HG02798 (cell line): ENCODE measurements around the gene ADGRE2.
A peak's percentile ranks its signal among the peaks of the same experiment; 100 is the strongest.

ENCODE experiments used
- ATAC-seq: cut with Tn5 transposase; IDR thresholded peaks from one replicate; pipeline ENCODE4 v1.9.1; 2021; ENCODE audit warnings: mild to moderate bottlenecking; ENCODE audit not compliant: unreplicated experiment, poor library complexity

ADGRE2 gene

GRCh38 chr19:14758816-14759215 is 19.5 kb downstream of the ADGRE2 start:
- no peak for ATAC-seq

- ATAC-seq = no peak
These were observed 29.8 kb downstream of the ADGRE2 start for GRCh38 chr19:14748601-14749000.

GRCh38 chr19:14746886-14747285 is 31.5 kb downstream of the ADGRE2 start:
- no peak for ATAC-seq

GRCh38 chr19:14735915-14736314 is 42.4 kb downstream of the ADGRE2 start:
- no peak for ATAC-seq

- ATAC-seq = no peak
These were observed 44.8 kb downstream of the ADGRE2 start for GRCh38 chr19:14733574-14733973.

GRCh38 chr19:14732510-14732909 is 45.9 kb downstream of the ADGRE2 start:
- ATAC-seq = no peak

- ATAC-seq = no peak
These were observed 47.2 kb downstream of the ADGRE2 start for GRCh38 chr19:14731200-14731599.

- no peak for ATAC-seq
These were observed 49.8 kb downstream of the ADGRE2 start for GRCh38 chr19:14728595-14728994.

GRCh38 chr19:14722127-14722526 is 56.2 kb downstream of the ADGRE2 start:
- no peak for ATAC-seq

GRCh38 chr19:14719162-14719561 is 59.2 kb downstream of the ADGRE2 start:
- no peak for ATAC-seq

- no peak for ATAC-seq
These were observed 59.7 kb downstream of the ADGRE2 start for GRCh38 chr19:14718522-14719116.

- no peak for ATAC-seq
These were observed 62.5 kb downstream of the ADGRE2 start for GRCh38 chr19:14715841-14716240.

GRCh38 chr19:14704450-14704849 is 73.9 kb downstream of the ADGRE2 start:
- ATAC-seq = no peak

GRCh38 chr19:14703833-14704232 is 74.5 kb downstream of the ADGRE2 start:
- no peak for ATAC-seq

GRCh38 chr19:14700711-14701375 is 77.5 kb downstream of the ADGRE2 start:
- no peak for ATAC-seq

GRCh38 chr19:14699641-14700040 is 78.7 kb downstream of the ADGRE2 start:
- no peak for ATAC-seq

- ATAC-seq = no peak
These were observed 82.9 kb downstream of the ADGRE2 start for GRCh38 chr19:14695471-14695870.

GRCh38 chr19:14694641-14695266 is 83.6 kb downstream of the ADGRE2 start:
- ATAC-seq = no peak

- ATAC-seq = peak; percentile 93
These were observed 88.5 kb downstream of the ADGRE2 start, which contains the start of gene ZNF333 for GRCh38 chr19:14689598-14690503. Gene ZNF333 (plus strand): TSS chr19:14690048. CDS start chr19:14693492, 3,444 bp downstream.

- ATAC-seq = no peak
These were observed 91.9 kb downstream of the ADGRE2 start for GRCh38 chr19:14686411-14686810.

- no peak for ATAC-seq
These were observed 94.9 kb downstream of the ADGRE2 start for GRCh38 chr19:14683439-14683838.
